Measurements from ENCODE around the gene OR2L3. TPM values are rescaled to one million over a fixed set of nuclear protein-coding genes. Genes with fewer than 3 reads are reported as not detected.

OR2L3 gene
- polyA plus RNA-seq (2013, experiment 1 of 2), result not detected
- polyA plus RNA-seq (2013, experiment 2 of 2), result 0.01 TPM

- Histone ChIP-seq H3K23ac (ENCODE audit: low read depth, low read length, poor library complexity) (no peak within 1 kb of the TSS), H3K4me3 (ENCODE audit: low read length in 2 of 2) (no peak within 1 kb of the TSS), H3K9me3 (replicated peaks in 1 of 2; ENCODE audit: control insufficient read depth in 2 of 2, insufficient read depth in 1 of 2, low read depth in 1 of 2, low read length in 2 of 2) (peaks cover 0 to 5% of the 10 kb centered on the region in 2 donors), H3K4me2 (ENCODE audit: insufficient read depth, low read length, poor library complexity, severe bottlenecking) (no peak within 1 kb of the TSS), H3K36me3 (replicated peaks in 1 of 2; ENCODE audit: control insufficient read depth in 2 of 2, insufficient read depth in 2 of 2, low read length in 2 of 2) (no peaks in the 10 kb centered on the region), H2BK120ac (ENCODE audit: low read depth, low read length) (no peak within 1 kb of the TSS), H2AFZ (ENCODE audit: low read length) (no peak within 1 kb of the TSS), H2BK5ac (ENCODE audit: low read length) (no peak within 1 kb of the TSS), H3K18ac (ENCODE audit: low read length) (no peak within 1 kb of the TSS), H3K79me1 (ENCODE audit: low read depth, low read length) (no peaks in the 10 kb centered on the region), H3K9ac (ENCODE audit: low read depth, low read length, poor library complexity) (no peak within 1 kb of the TSS), H3K4ac (ENCODE audit: low read length) (no peak within 1 kb of the TSS), H2BK12ac (ENCODE audit: low read length) (no peak within 1 kb of the TSS), H3K4me1 (ENCODE audit: control insufficient read depth in 2 of 2, insufficient read depth in 1 of 2, low read depth in 1 of 2, low read length in 2 of 2) (no peaks in the 10 kb centered on the region), H2BK15ac (ENCODE audit: low read length) (no peak within 1 kb of the TSS), H4K91ac (ENCODE audit: low read depth, low read length, poor library complexity) (no peak within 1 kb of the TSS), H2AK5ac (ENCODE audit: low read depth, low read length) (no peak within 1 kb of the TSS), H3K27me3 (ENCODE audit: control insufficient read depth in 3 of 3, insufficient read depth in 3 of 3, low read depth in 1 of 3, low read length in 3 of 3) (no peaks in the 10 kb centered on the region), H4K8ac (ENCODE audit: low read depth, low read length) (no peak within 1 kb of the TSS), H3K27ac (replicated peaks; ENCODE audit: low read length) (no peak within 1 kb of the TSS), H3K14ac (ENCODE audit: low read length) (no peak within 1 kb of the TSS)
- no CpG with 5 or more reads among the region's 2 CpGs for WGBS, 2 donors (ENCODE audit: extremely low coverage in 2 of 2, insufficient read length in 2 of 2, insufficient replicate concordance in 1 of 2)
- no peak for DNase-seq (ENCODE audit: low spot score)
Observed at GRCh38 chr1:248046536-248046935, at the start of gene OR2L3. Gene OR2L3 (plus strand): TSS chr1:248046836. CDS start chr1:248060682, 13,846 bp downstream.

- Histone ChIP-seq H2BK120ac (ENCODE audit: low read depth, low read length) (no peak overlapping the region), H4K8ac (ENCODE audit: low read depth, low read length) (no peak overlapping the region), H3K27me3 (ENCODE audit: control insufficient read depth in 3 of 3, insufficient read depth in 3 of 3, low read depth in 1 of 3, low read length in 3 of 3) (no peaks in the 10 kb centered on the region), H3K18ac (ENCODE audit: low read length) (no peak overlapping the region), H3K27ac (replicated peaks; ENCODE audit: low read length) (no peak overlapping the region), H2BK15ac (ENCODE audit: low read length) (no peak overlapping the region), H2AK5ac (ENCODE audit: low read depth, low read length) (no peak overlapping the region), H3K4ac (ENCODE audit: low read length) (no peak overlapping the region), H3K4me3 (ENCODE audit: low read length in 2 of 2) (no peak overlapping the region), H3K36me3 (replicated peaks in 1 of 2; ENCODE audit: control insufficient read depth in 2 of 2, insufficient read depth in 2 of 2, low read length in 2 of 2) (no peaks in the 10 kb centered on the region), H2BK12ac (ENCODE audit: low read length) (no peak overlapping the region), H3K23ac (ENCODE audit: low read depth, low read length, poor library complexity) (no peak overlapping the region), H3K9ac (ENCODE audit: low read depth, low read length, poor library complexity) (no peak overlapping the region), H3K79me1 (ENCODE audit: low read depth, low read length) (no peaks in the 10 kb centered on the region), H3K4me2 (ENCODE audit: insufficient read depth, low read length, poor library complexity, severe bottlenecking) (no peak overlapping the region), H2AFZ (ENCODE audit: low read length) (no peak overlapping the region), H4K91ac (ENCODE audit: low read depth, low read length, poor library complexity) (no peak overlapping the region), H3K4me1 (ENCODE audit: control insufficient read depth in 2 of 2, insufficient read depth in 1 of 2, low read depth in 1 of 2, low read length in 2 of 2) (no peaks in the 10 kb centered on the region), H3K14ac (ENCODE audit: low read length) (no peak overlapping the region), H2BK5ac (ENCODE audit: low read length) (no peak overlapping the region), H3K9me3 (replicated peaks in 1 of 2; ENCODE audit: control insufficient read depth in 2 of 2, insufficient read depth in 1 of 2, low read depth in 1 of 2, low read length in 2 of 2) (peaks cover 0 to 7% of the 10 kb centered on the region in 2 donors)
- no CpG with 5 or more reads among the region's 2 CpGs for WGBS, 2 donors (ENCODE audit: extremely low coverage in 2 of 2, insufficient read length in 2 of 2, insufficient replicate concordance in 1 of 2)
- DNase-seq (ENCODE audit: low spot score), result no peak
Observed at GRCh38 chr1:247998811-247999210, 47.8 kb upstream of the OR2L3 start.

GRCh38 chr1:248000169-248000568 is 46.5 kb upstream of the OR2L3 start:
- Histone ChIP-seq H2BK120ac (ENCODE audit: low read depth, low read length) (no peak overlapping the region), H3K79me1 (ENCODE audit: low read depth, low read length) (no peaks in the 10 kb centered on the region), H3K36me3 (replicated peaks in 1 of 2; ENCODE audit: control insufficient read depth in 2 of 2, insufficient read depth in 2 of 2, low read length in 2 of 2) (no peaks in the 10 kb centered on the region)

GRCh38 chr1:248007778-248008177 is 38.9 kb upstream of the OR2L3 start:
- Histone ChIP-seq H3K9ac (ENCODE audit: low read depth, low read length, poor library complexity) (no peak overlapping the region), H2BK15ac (ENCODE audit: low read length) (no peak overlapping the region), H3K79me1 (ENCODE audit: low read depth, low read length) (no peaks in the 10 kb centered on the region), H2AK5ac (ENCODE audit: low read depth, low read length) (no peak overlapping the region), H3K36me3 (replicated peaks in 1 of 2; ENCODE audit: control insufficient read depth in 2 of 2, insufficient read depth in 2 of 2, low read length in 2 of 2) (no peaks in the 10 kb centered on the region), H4K91ac (ENCODE audit: low read depth, low read length, poor library complexity) (no peak overlapping the region), H2BK120ac (ENCODE audit: low read depth, low read length) (no peak overlapping the region), H3K27ac (replicated peaks; ENCODE audit: low read length) (no peak overlapping the region), H3K18ac (ENCODE audit: low read length) (no peak overlapping the region), H3K4ac (ENCODE audit: low read length) (no peak overlapping the region), H3K14ac (ENCODE audit: low read length) (no peak overlapping the region), H3K27me3 (ENCODE audit: control insufficient read depth in 3 of 3, insufficient read depth in 3 of 3, low read depth in 1 of 3, low read length in 3 of 3) (no peaks in the 10 kb centered on the region), H3K9me3 (replicated peaks in 1 of 2; ENCODE audit: control insufficient read depth in 2 of 2, insufficient read depth in 1 of 2, low read depth in 1 of 2, low read length in 2 of 2) (peaks cover 0 to 15% of the 10 kb centered on the region in 2 donors), H3K4me2 (ENCODE audit: insufficient read depth, low read length, poor library complexity, severe bottlenecking) (no peak overlapping the region), H4K8ac (ENCODE audit: low read depth, low read length) (no peak overlapping the region), H3K4me1 (ENCODE audit: control insufficient read depth in 2 of 2, insufficient read depth in 1 of 2, low read depth in 1 of 2, low read length in 2 of 2) (no peaks in the 10 kb centered on the region), H3K4me3 (ENCODE audit: low read length in 2 of 2) (no peak overlapping the region), H2BK12ac (ENCODE audit: low read length) (no peak overlapping the region), H3K23ac (ENCODE audit: low read depth, low read length, poor library complexity) (no peak overlapping the region), H2BK5ac (ENCODE audit: low read length) (no peak overlapping the region), H2AFZ (ENCODE audit: low read length) (no peak overlapping the region)
- WGBS, 2 donors (ENCODE audit: extremely low coverage in 2 of 2, insufficient read length in 2 of 2, insufficient replicate concordance in 1 of 2), result no CpG with 5 or more reads among the region's 1 CpG
- no peak for DNase-seq (ENCODE audit: low spot score)

More at GRCh38 chr1:248000169-248000568, 46.5 kb upstream of the OR2L3 start:
- Histone ChIP-seq H3K18ac (ENCODE audit: low read length) (no peak overlapping the region), H3K14ac (ENCODE audit: low read length) (no peak overlapping the region), H2AK5ac (ENCODE audit: low read depth, low read length) (no peak overlapping the region), H2BK15ac (ENCODE audit: low read length) (no peak overlapping the region), H3K9ac (ENCODE audit: low read depth, low read length, poor library complexity) (no peak overlapping the region), H3K23ac (ENCODE audit: low read depth, low read length, poor library complexity) (no peak overlapping the region), H4K8ac (ENCODE audit: low read depth, low read length) (no peak overlapping the region), H2BK5ac (ENCODE audit: low read length) (no peak overlapping the region), H3K4me2 (ENCODE audit: insufficient read depth, low read length, poor library complexity, severe bottlenecking) (no peak overlapping the region), H3K9me3 (replicated peaks in 1 of 2; ENCODE audit: control insufficient read depth in 2 of 2, insufficient read depth in 1 of 2, low read depth in 1 of 2, low read length in 2 of 2) (peaks cover 0 to 6% of the 10 kb centered on the region in 2 donors), H2BK12ac (ENCODE audit: low read length) (no peak overlapping the region), H3K4ac (ENCODE audit: low read length) (no peak overlapping the region), H3K4me3 (ENCODE audit: low read length in 2 of 2) (no peak overlapping the region), H3K27me3 (ENCODE audit: control insufficient read depth in 3 of 3, insufficient read depth in 3 of 3, low read depth in 1 of 3, low read length in 3 of 3) (no peaks in the 10 kb centered on the region), H4K91ac (ENCODE audit: low read depth, low read length, poor library complexity) (no peak overlapping the region), H2AFZ (ENCODE audit: low read length) (no peak overlapping the region), H3K4me1 (ENCODE audit: control insufficient read depth in 2 of 2, insufficient read depth in 1 of 2, low read depth in 1 of 2, low read length in 2 of 2) (no peaks in the 10 kb centered on the region), H3K27ac (replicated peaks; ENCODE audit: low read length) (no peak overlapping the region)
- no peak for DNase-seq (ENCODE audit: low spot score)
- WGBS, 2 donors (ENCODE audit: extremely low coverage in 2 of 2, insufficient read length in 2 of 2, insufficient replicate concordance in 1 of 2), result no CpG with 5 or more reads among the region's 1 CpG
